ENCODE results near the gene ABCA9.

GRCh38 chr17:69046121-69046807, 14.5 kb downstream of the ABCA9 start:
- TF ChIP-seq CTCF (IDR thresholded peaks at IDR 0.05; ENCODE audit: insufficient read depth, low read length, poor library complexity, severe bottlenecking) (no peak), EZH2phosphoT487 (conservative IDR thresholded peaks at IDR 0.05; ENCODE audit: low read length) (no peak)

Measured in SU-DHL-6 (cell line).